Panc1 (cell line): ENCODE measurements around the gene CD83. TPM values are rescaled to one million over a fixed set of nuclear protein-coding genes. Genes with fewer than 3 reads are reported as not detected.

Source experiments
- ATAC-seq: fragments of 200-7000 bp; cut with Tn5 transposase; 2 replicates; pipeline ENCODE4 v1.9.1; 2020; ENCODE audit warnings: mild to moderate bottlenecking, moderate library complexity
- BruUV-seq: library from RNA; stranded (reverse); fragments of 400-500 nt; replicated peaks from 2 replicates; lab custom pipeline; 2021; lab: Mats Ljungman, UMichigan
- CTCF ChIA-PET: fragments of 300-600 bp; sonication (Branson Sonifier 250); formaldehyde crosslinking; loops from one replicate; lab custom pipeline; 2022; ENCODE audit warnings: antibody characterized with exemption; lab: Charles Lee
- POLR2A ChIA-PET: fragments of 300-600 bp; sonication (Branson Sonifier 250); formaldehyde crosslinking; loops from one replicate; lab custom pipeline; 2022; ENCODE audit warnings: antibody characterized with exemption; lab: Charles Lee
- DNase-seq: peaks from one replicate; pipeline ENCODE4 v3.0.0-alpha.2; 2010; ENCODE audit warnings: low read depth, low spot score
- H3K27ac ChIP-seq: 2 replicates; pipeline ENCODE4 v1.5.1; 2011; ENCODE audit warnings: mild to moderate bottlenecking, low read length, inconsistent platforms
- H3K27me3 ChIP-seq: fragments of 200-500 bp; sonication (Bioruptor generic); 2 replicates; pipeline ENCODE4 v1.6.0; 2014; ENCODE audit warnings: low read length, inconsistent platforms; ENCODE audit not compliant: control insufficient read depth, insufficient read depth
- H3K36me3 ChIP-seq: fragments of 200-500 bp; sonication (Bioruptor generic); 2 replicates; pipeline ENCODE4 v1.5.1; 2014; ENCODE audit warnings: inconsistent platforms, mild to moderate bottlenecking, low read length, moderate library complexity; ENCODE audit not compliant: control insufficient read depth, insufficient read depth
- H3K4me1 ChIP-seq: 2 replicates; pipeline ENCODE4 v1.5.1; 2011; ENCODE audit warnings: inconsistent platforms, mild to moderate bottlenecking, low read length, moderate library complexity; ENCODE audit not compliant: control insufficient read depth, insufficient read depth
- H3K4me3 ChIP-seq, 2 experiments: 2 replicates each; pipeline ENCODE4 v1.5.1; 2011 to 2012; ENCODE audit warnings: low read depth in 2 of 2, low read length in 2 of 2, mild to moderate bottlenecking in 2 of 2, inconsistent platforms in 1 of 2, moderate library complexity in 1 of 2
- H3K9me3 ChIP-seq: fragments of 200-500 bp; sonication (Bioruptor generic); 2 replicates; pipeline ENCODE4 v1.5.1; 2014; ENCODE audit warnings: low read depth, mild to moderate bottlenecking, inconsistent platforms, low read length, moderate library complexity; ENCODE audit not compliant: control insufficient read depth, insufficient read depth
- POLR2AphosphoS5 ChIP-seq: IDR thresholded peaks from 2 replicates; pipeline ENCODE4 v1.6.1; 2012; ENCODE audit warnings: mild to moderate bottlenecking, low read depth, low read length, moderate library complexity
- SIN3A ChIP-seq: IDR thresholded peaks from 2 replicates; pipeline ENCODE4 v1.6.1; 2012; ENCODE audit warnings: low read depth, mild to moderate bottlenecking, low read length, moderate library complexity, borderline replicate concordance; ENCODE audit not compliant: insufficient read depth
- TCF7L2 ChIP-seq: IDR thresholded peaks from 2 replicates; pipeline ENCODE4 v1.6.1; 2011; ENCODE audit warnings: mild to moderate bottlenecking, low read depth, low read length, inconsistent platforms
- in situ Hi-C: cut with HindIII; loops from 2 replicates; pipeline ENCODE4 v1.10.0; 2016; ENCODE audit warnings: low sequenced_read_pairs, low pct_unique_long_range_greater_than_20kb
- intact Hi-C: fragments of 100-400 bp; cut with micrococcal nuclease; formaldehyde crosslinking; loops from one replicate; pipeline ENCODE4 v1.10.0; 2022; ENCODE audit not compliant: unreplicated experiment
- total RNA-seq: library from RNA; stranded (reverse); gene quantifications from one replicate; pipeline ENCODE4 v1.2.1, GENCODE V29; 2021; ENCODE audit not compliant: unreplicated experiment
- TF ChIP-seq, protein P1 (sequence below), 2 experiments: IDR thresholded peaks; 2 replicates each; pipeline ENCODE4 v1.6.1; 2011 to 2012; ENCODE audit warnings: low read depth in 2 of 2, control low read depth in 1 of 2, low read length in 1 of 2, mild to moderate bottlenecking in 1 of 2, moderate library complexity in 1 of 2; ENCODE audit not compliant: insufficient read depth in 1 of 2
- TF ChIP-seq, protein P2 (sequence below): fragments of 450-650 bp; IDR thresholded peaks from 2 replicates; pipeline ENCODE4 v1.5.1; 2017; ENCODE audit warnings: mild to moderate bottlenecking

The CD83 gene
- total RNA-seq, 1 experiment from 2014 or later = 5.3 TPM

DNA sequence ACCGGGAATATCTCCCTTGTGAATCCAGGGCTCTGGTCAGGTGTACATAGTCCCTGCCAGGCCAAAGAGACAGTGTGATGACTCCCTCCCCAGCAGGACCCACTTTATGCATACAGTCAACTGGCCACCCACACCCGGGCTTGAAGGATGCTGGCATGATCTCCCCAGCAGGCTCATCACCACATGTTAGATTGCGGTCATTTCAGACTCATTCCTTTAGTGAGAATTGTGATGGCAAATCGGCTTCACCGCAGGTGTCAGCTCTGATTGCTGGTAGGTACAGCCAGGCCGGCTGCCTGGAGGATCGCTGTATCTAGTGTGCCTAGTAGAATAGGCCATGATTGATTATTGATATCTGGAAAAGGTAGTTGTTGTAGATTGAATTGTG is 24.5 kb downstream of the CD83 start:
- no peaks in the 10 kb centered on the region for H3K4me1 ChIP-seq
- CTCF ChIA-PET = no interaction called here
- POLR2A ChIA-PET = interaction anchor here (0.6 kb wide), 1 partner anchor 40 kb away, joined by 3 read pairs; no protein-coding TSS in a partner anchor
- TF ChIP-seq POLR2AphosphoS5 (no peak), SIN3A (no peak)
- TF ChIP-seq, protein P1, sequence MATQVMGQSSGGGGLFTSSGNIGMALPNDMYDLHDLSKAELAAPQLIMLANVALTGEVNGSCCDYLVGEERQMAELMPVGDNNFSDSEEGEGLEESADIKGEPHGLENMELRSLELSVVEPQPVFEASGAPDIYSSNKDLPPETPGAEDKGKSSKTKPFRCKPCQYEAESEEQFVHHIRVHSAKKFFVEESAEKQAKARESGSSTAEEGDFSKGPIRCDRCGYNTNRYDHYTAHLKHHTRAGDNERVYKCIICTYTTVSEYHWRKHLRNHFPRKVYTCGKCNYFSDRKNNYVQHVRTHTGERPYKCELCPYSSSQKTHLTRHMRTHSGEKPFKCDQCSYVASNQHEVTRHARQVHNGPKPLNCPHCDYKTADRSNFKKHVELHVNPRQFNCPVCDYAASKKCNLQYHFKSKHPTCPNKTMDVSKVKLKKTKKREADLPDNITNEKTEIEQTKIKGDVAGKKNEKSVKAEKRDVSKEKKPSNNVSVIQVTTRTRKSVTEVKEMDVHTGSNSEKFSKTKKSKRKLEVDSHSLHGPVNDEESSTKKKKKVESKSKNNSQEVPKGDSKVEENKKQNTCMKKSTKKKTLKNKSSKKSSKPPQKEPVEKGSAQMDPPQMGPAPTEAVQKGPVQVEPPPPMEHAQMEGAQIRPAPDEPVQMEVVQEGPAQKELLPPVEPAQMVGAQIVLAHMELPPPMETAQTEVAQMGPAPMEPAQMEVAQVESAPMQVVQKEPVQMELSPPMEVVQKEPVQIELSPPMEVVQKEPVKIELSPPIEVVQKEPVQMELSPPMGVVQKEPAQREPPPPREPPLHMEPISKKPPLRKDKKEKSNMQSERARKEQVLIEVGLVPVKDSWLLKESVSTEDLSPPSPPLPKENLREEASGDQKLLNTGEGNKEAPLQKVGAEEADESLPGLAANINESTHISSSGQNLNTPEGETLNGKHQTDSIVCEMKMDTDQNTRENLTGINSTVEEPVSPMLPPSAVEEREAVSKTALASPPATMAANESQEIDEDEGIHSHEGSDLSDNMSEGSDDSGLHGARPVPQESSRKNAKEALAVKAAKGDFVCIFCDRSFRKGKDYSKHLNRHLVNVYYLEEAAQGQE (IDR thresholded peaks at IDR 0.05; ENCODE audit: insufficient read depth in 1 of 2, low read depth in 2 of 2, low read length in 1 of 2) = no peak
- TF ChIP-seq, protein P2, sequence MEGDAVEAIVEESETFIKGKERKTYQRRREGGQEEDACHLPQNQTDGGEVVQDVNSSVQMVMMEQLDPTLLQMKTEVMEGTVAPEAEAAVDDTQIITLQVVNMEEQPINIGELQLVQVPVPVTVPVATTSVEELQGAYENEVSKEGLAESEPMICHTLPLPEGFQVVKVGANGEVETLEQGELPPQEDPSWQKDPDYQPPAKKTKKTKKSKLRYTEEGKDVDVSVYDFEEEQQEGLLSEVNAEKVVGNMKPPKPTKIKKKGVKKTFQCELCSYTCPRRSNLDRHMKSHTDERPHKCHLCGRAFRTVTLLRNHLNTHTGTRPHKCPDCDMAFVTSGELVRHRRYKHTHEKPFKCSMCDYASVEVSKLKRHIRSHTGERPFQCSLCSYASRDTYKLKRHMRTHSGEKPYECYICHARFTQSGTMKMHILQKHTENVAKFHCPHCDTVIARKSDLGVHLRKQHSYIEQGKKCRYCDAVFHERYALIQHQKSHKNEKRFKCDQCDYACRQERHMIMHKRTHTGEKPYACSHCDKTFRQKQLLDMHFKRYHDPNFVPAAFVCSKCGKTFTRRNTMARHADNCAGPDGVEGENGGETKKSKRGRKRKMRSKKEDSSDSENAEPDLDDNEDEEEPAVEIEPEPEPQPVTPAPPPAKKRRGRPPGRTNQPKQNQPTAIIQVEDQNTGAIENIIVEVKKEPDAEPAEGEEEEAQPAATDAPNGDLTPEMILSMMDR = no peak
- BruUV-seq = no TSS peak
- no peak for DNase-seq
- in situ Hi-C loops = no loop called here
- intact Hi-C loops = loop anchor here (5.0 kb wide), 2 partner anchors 235 to 345 kb away; no protein-coding TSS in a partner anchor
- H3K4me3 ChIP-seq = no peak overlapping the region
- no peak for ATAC-seq
- H3K27ac ChIP-seq = no peak overlapping the region
- H3K36me3 ChIP-seq = no peaks in the 10 kb centered on the region
- no peaks in the 10 kb centered on the region for H3K9me3 ChIP-seq
- no peaks in the 10 kb centered on the region for H3K27me3 ChIP-seq

DNA sequence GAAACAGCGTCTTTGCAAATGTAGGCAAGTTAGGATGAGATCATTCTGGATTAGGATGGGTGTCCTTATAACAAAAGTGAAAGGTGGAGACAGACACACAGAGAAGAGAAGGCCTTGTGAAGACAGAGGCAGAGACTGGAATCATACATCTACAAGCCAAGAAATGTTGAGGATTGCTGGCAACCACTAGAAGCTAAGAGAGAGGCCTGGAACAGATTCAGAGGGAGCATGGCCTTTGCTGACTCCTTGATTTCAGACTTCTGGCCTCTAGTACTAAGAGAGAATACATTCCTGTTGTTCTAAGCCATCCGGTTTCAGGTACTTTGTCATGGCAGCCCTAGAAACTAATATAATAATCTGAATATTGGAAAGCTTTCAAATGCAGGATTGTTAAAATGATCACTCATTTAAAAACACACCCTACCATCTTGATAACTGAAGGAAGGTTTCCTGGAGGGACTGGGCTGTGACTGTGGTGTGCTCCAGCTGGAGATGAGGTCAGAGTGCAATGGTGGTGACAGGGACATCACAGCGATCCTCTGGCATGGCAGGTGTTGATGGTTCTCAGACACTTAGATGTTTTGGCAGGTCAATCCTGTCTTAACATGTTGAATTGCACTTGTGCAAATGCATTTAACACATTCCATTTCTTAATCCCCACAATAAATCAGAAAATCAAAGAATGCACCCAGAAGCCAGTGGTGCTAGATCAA is 25.1 kb downstream of the CD83 start:
- in situ Hi-C loops (no loop called here), intact Hi-C loops (loop anchor here (5.0 kb wide), 2 partner anchors 235 to 345 kb away; no protein-coding TSS in a partner anchor)
- CTCF ChIA-PET = no interaction called here
- BruUV-seq = no TSS peak
- POLR2A ChIA-PET = interaction anchor here (0.6 kb wide), 1 partner anchor 41 kb away, joined by 3 read pairs; no protein-coding TSS in a partner anchor
- Histone ChIP-seq H3K9me3 (no peaks in the 10 kb centered on the region), H3K27ac (no peak overlapping the region), H3K27me3 (no peaks in the 10 kb centered on the region), H3K4me3 (no peak overlapping the region), H3K4me1 (no peaks in the 10 kb centered on the region), H3K36me3 (no peaks in the 10 kb centered on the region)
- TF ChIP-seq, protein P2 = no peak
- TF ChIP-seq POLR2AphosphoS5 (no peak), TCF7L2 (no peak), SIN3A (no peak)
- TF ChIP-seq, protein P1 (IDR thresholded peaks at IDR 0.05; ENCODE audit: insufficient read depth in 1 of 2, low read depth in 2 of 2, low read length in 1 of 2) = no peak
- DNase-seq (no peak), ATAC-seq (no peak)
